HL-60 (cell line): ENCODE results near the gene CANT1.

ENCODE experiments used
- CTCF ChIP-seq: IDR thresholded peaks from one replicate; pipeline ENCODE4 v1.5.1; 2011; ENCODE audit warnings: low read length, control low read depth, inconsistent platforms; ENCODE audit not compliant: insufficient read depth
- GABPA ChIP-seq: IDR thresholded peaks from 2 replicates; pipeline ENCODE4 v1.6.1; 2012; ENCODE audit warnings: low read depth
- POLR2AphosphoS5 ChIP-seq: IDR thresholded peaks from 2 replicates; pipeline ENCODE4 v1.6.1; 2012; ENCODE audit warnings: low read depth
- REST ChIP-seq: IDR thresholded peaks from 2 replicates; pipeline ENCODE4 v1.6.1; 2012; ENCODE audit warnings: low read depth; ENCODE audit not compliant: insufficient replicate concordance
- SPI1 ChIP-seq: IDR thresholded peaks from 2 replicates; pipeline ENCODE4 v1.6.1; 2012; ENCODE audit warnings: low read depth, mild to moderate bottlenecking, borderline replicate concordance

- TF ChIP-seq CTCF (no peak), POLR2AphosphoS5 (no peak), GABPA (no peak), REST (no peak), SPI1 (no peak)
Measured at GRCh38 chr17:79008666-79009387, 737 bp downstream of the CANT1 start.
